Forelimb muscle (tissue), 1 donor: ENCODE results near the gene CAPN3. TPM values are rescaled to one million over a fixed set of nuclear protein-coding genes. Genes with fewer than 3 reads are reported as not detected.

Experiments used
- DNase-seq: peaks from one replicate; pipeline ENCODE4 v3.0.0-alpha.2; 2013; ENCODE audit warnings: low read depth
- polyA plus RNA-seq: library from polyadenylated mRNA; unstranded; fragments of 120-200 nt; gene quantifications from one replicate; pipeline ENCODE4 v1.2.1, GENCODE V29; 2013; ENCODE audit not compliant: insufficient read length

The CAPN3 gene
- polyA plus RNA-seq, 1 donor: 495 TPM

GRCh38 chr15:42356851-42357250 lies 2.5 kb upstream of the CAPN3 start:
- no peak for DNase-seq

GRCh38 chr15:42358141-42358540 lies 1.2 kb upstream of the CAPN3 start:
- DNase-seq: no peak

GRCh38 chr15:42359985-42360384 lies 684 bp downstream of the CAPN3 start:
- DNase-seq: no peak

GRCh38 chr15:42360535-42361112 lies 1.3 kb downstream of the CAPN3 start:
- no peak for DNase-seq

GRCh38 chr15:42363487-42363886 lies 4.2 kb downstream of the CAPN3 start:
- no peak for DNase-seq

GRCh38 chr15:42363942-42364341 lies 4.6 kb downstream of the CAPN3 start:
- DNase-seq: no peak

- no peak for DNase-seq
These were observed 5.2 kb downstream of the CAPN3 start for GRCh38 chr15:42364529-42364928.

GRCh38 chr15:42365921-42366550 lies 6.7 kb downstream of the CAPN3 start:
- DNase-seq: no peak

- no peak for DNase-seq
These were observed 7.7 kb downstream of the CAPN3 start for GRCh38 chr15:42367041-42367440.

- no peak for DNase-seq
These were observed 8.8 kb downstream of the CAPN3 start for GRCh38 chr15:42368096-42368495.

GRCh38 chr15:42371096-42371495 lies 11.8 kb downstream of the CAPN3 start:
- no peak for DNase-seq

- no peak for DNase-seq
These were observed 14.0 kb downstream of the CAPN3 start for GRCh38 chr15:42373274-42373673.

GRCh38 chr15:42373936-42374335 lies 14.6 kb downstream of the CAPN3 start:
- DNase-seq: no peak

GRCh38 chr15:42374810-42375209 lies 15.5 kb downstream of the CAPN3 start:
- DNase-seq: no peak

GRCh38 chr15:42375252-42375651 lies 16.0 kb downstream of the CAPN3 start:
- no peak for DNase-seq

GRCh38 chr15:42375941-42376340 lies 16.6 kb downstream of the CAPN3 start:
- no peak for DNase-seq

GRCh38 chr15:42378011-42378410 lies 18.7 kb downstream of the CAPN3 start:
- DNase-seq: no peak

GRCh38 chr15:42384597-42384996 lies 25.3 kb downstream of the CAPN3 start:
- no peak for DNase-seq

GRCh38 chr15:42385206-42385979 lies 26.1 kb downstream of the CAPN3 start:
- DNase-seq: no peak

- DNase-seq: no peak
These were observed 26.8 kb downstream of the CAPN3 start for GRCh38 chr15:42385980-42386700.

GRCh38 chr15:42387603-42388002 lies 28.3 kb downstream of the CAPN3 start:
- no peak for DNase-seq

- DNase-seq: no peak
These were observed 33.2 kb downstream of the CAPN3 start for GRCh38 chr15:42392309-42393024.
